Hematopoietic multipotent progenitor cell treated with erythropoietin and hydrocortisone succinate and interleukin-3 and kit ligand, for 15 days (in vitro differentiated cells): ENCODE data around the gene LGR6.
"Not testable (repeated sequence)": the region's sequence is repeated elsewhere in the genome, so short reads cannot be mapped to it uniquely, and the experiment has no call there.

ENCODE experiments used
- DNase-seq: peaks from one replicate; pipeline ENCODE4 v3.0.0-alpha.2; 2015; ENCODE audit warnings: low spot score

Gene LGR6

GRCh38 chr1:202329891-202330290, 136.3 kb downstream of the LGR6 start:
- DNase-seq = no peak

- DNase-seq = no peak
These were observed 140.3 kb downstream of the LGR6 start for GRCh38 chr1:202333861-202334260.

GRCh38 chr1:202343652-202344349, 150.2 kb downstream of the LGR6 start:
- DNase-seq = peak; percentile 80

DNA sequence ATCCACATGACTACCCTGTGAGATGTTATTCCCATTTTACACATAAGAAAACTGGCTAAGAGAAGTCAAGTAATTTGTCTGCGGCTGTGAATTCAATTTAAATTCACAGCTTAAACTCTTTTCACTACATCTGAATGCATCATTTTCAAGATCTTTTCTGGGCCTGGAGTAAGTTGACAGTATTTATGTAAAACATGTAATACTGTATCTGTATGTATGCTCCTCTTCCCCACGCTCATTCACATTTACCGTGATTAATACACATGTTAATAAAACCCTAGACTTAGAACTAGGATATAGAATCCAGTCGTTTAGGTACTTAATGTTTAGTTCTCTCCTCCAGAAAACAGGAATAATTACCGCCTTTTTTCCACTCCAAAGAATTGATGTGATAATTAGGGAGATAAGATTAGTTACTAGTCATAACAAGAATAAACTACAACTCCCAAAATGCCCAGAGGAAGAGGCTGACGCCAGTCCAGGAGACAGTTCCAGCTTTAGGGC, 154.5 kb downstream of the LGR6 start:
- no peak for DNase-seq

- DNase-seq = peak; percentile 97
These were observed 155.1 kb downstream of the LGR6 start, which contains the start of gene PPP1R12B for GRCh38 chr1:202348509-202349205. Gene PPP1R12B (plus strand): TSS chr1:202348699. CDS start chr1:202348852, 153 bp downstream.

GRCh38 chr1:202349206-202349928, 155.8 kb downstream of the LGR6 start:
- DNase-seq = peak; percentile 38

- no peak for DNase-seq
These were observed 158.1 kb downstream of the LGR6 start for GRCh38 chr1:202351725-202352124.

DNA sequence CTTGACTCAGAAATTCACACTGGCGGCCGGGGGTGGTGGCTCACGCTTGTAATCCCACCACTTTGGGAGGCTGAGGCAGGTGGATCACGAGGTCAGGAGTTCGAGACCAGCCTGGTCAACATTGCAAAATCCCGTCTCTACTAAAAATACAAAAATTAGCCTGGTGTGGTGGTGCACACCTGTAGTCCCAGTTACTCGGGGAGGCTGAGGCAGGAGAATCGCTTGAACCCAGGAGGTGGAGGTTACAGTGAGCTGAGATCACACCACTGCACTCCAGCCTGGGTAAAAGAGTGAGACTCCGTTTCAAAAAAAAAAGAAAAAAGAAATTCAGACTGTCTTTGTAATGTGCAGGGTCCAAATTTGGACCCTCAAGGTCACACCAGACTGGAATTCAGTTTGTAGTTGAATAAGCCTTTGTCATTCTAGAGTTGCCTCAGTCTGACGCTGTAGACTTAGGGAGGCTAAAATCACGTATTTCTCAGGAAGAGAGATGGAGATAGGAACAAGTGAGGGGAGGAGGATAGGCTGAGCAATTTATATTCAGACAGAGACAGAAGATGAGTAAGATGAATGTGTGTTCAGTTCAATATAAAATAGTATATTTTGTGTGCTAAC, 159.1 kb downstream of the LGR6 start:
- DNase-seq = not testable (repeated sequence)

GRCh38 chr1:202355944-202356553, 162.4 kb downstream of the LGR6 start:
- DNase-seq = no peak

GRCh38 chr1:202357506-202357905, 163.9 kb downstream of the LGR6 start:
- DNase-seq = peak; percentile 30

DNA sequence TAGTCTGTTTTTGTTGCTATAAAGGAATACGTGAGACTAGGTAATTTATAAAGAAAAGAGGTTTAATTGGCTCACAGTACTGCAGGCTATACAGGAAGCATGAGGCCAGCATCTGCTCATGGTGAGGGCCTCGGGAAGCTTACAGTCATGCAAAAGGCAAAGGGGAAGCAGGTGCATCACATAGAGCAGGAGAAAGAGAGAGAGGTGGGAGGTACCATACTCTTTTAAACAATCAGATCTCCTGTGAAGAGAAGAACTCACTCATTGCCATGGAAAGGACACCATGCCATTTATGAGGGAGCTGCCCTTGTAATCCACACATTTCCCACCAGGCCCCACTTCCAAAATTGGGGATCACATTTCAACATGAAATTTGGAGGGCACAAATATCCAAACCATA, 167.6 kb downstream of the LGR6 start:
- no peak for DNase-seq

DNA sequence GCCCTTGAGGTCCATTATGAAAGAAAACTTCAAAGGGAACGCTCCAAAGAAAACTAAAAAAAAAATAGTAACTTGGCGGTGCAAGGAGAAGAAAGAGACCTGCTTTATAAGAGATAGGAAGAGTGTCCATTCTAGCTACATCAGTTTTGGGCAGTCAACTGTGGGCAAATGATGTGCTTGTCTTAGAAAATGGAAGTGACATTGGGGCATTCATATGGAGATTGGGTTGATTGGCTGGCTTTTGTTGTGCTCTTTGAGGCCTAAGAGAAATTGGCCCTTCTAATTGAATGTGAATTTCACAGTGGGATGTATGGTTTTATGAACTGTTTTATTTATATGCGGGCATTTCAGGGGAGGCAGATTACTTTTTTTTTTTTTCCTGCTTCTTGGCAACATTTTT, 168.1 kb downstream of the LGR6 start:
- no peak for DNase-seq

DNA sequence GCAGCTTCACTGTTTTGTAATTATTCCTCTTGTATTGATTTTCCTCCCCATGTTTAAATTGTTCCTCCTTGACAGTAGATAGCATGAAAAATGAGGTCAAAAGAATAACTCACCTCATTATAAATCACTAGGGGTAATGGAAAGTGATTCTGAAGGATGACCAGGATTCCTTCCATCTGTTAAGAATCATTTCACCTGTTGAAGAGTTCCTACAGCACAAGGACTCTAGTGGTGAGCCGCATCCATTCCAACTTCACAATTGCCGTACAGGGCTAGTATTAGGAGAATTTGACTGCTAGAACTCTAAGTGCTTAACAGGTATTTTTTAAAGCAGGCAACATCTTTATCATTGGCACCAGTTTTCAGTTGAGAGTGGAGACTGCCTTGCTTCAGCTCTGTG, 168.6 kb downstream of the LGR6 start:
- no peak for DNase-seq

DNA sequence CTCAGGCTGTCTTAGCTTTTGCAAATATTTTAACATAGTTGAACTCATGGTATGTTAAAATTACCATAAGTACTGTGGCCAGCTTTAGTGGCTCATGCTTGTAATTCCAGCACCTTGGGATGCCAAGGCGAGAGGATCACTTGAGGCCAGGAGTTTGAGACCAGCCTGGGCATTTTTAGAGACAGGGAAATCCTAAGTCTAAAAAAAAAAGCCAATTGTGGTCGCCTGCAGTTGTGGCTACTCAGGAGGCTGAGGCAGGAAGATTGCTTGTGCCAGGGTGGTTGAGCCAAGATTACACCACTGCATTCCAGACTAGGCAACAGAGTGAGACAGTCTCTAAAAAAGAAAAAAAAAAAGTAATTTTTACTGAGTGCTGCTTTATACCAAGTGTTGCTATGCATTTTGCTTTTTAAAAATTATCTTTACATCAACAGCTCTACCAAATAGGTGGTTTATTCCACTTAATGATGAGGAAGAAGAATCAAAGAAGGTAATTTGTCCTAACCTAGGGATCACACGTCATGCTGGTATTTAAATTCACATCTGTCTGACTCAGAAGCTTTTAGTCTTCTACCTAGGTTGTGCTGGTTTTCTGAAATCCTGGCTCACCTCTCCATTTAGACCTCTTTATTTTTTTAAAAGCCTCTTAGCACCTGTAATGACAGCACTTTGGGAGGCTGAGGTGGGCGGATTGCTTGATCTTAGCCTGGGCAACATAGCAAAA, 171.7 kb downstream of the LGR6 start:
- no peak for DNase-seq

DNA sequence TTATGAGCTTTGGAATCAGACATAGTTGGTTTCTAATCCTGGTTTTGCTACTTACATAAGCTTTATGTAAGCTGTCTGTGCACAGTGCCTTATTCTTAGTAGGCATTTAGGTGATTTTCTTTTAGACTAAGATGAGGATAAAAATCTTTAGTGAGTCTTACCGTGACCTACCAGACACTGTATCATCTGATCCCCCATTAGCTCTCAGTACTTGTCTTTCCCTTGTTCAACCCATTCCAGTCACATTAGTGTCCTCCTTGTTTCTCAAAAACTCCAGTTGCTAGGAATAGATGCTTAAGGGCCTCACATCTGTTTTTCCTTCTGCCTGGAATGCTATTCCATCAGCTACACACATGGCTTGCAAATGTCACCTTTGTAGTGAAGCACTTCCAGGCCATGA, 173.7 kb downstream of the LGR6 start:
- DNase-seq = no peak
